ENCODE measurements around the gene AKAP6.

Gene AKAP6

DNA sequence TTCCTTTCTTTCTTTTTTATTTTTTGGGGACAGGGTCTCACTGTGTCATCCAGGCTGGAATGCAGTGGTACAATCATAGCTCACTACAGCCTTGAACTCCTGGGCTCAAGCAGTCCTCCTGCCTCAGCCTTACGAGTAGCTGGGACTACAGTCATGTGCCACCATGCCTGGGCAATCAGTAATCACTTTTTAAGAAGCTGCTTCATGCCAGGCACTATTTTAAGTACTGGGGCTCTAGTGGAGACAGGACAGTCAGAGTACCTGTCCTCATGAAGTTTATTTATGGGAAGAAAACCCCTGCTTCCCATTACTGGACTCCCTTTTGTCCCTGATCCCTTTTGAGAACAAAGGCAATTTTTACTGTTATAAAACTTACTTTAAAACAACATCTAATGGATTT is 485.6 kb downstream of the AKAP6 start:
- no peak overlapping the region for H3K27ac ChIP-seq
- TF ChIP-seq ZFX (IDR thresholded peaks at IDR 0.05): no peak
- TF ChIP-seq, protein P1, sequence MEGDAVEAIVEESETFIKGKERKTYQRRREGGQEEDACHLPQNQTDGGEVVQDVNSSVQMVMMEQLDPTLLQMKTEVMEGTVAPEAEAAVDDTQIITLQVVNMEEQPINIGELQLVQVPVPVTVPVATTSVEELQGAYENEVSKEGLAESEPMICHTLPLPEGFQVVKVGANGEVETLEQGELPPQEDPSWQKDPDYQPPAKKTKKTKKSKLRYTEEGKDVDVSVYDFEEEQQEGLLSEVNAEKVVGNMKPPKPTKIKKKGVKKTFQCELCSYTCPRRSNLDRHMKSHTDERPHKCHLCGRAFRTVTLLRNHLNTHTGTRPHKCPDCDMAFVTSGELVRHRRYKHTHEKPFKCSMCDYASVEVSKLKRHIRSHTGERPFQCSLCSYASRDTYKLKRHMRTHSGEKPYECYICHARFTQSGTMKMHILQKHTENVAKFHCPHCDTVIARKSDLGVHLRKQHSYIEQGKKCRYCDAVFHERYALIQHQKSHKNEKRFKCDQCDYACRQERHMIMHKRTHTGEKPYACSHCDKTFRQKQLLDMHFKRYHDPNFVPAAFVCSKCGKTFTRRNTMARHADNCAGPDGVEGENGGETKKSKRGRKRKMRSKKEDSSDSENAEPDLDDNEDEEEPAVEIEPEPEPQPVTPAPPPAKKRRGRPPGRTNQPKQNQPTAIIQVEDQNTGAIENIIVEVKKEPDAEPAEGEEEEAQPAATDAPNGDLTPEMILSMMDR (conservative IDR thresholded peaks at IDR 0.05): no peak

DNA sequence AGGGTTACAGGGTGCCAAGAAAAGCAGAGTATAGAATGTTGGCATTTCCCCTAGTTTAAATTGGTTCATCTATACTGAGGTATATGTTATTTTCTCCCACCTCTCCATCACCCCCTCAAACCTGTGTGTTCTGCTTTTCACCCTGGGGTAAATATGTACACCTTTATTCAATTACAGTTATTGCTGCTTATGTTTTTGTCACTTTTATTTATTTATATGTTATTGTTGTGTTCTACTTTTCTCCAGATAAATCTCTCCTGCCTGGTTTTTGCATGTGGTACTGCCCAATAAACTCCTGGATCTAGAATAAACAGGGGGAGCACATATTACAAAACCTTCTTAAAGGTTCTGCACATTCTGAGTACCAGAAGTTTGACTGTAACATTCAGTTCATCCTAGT is 487.5 kb downstream of the AKAP6 start:
- TF ChIP-seq ZFX (IDR thresholded peaks at IDR 0.05): no peak
- TF ChIP-seq, protein P1 (conservative IDR thresholded peaks at IDR 0.05): no peak
- H3K27ac ChIP-seq: no peak overlapping the region

- no peak overlapping the region for H3K27ac ChIP-seq
- TF ChIP-seq, protein P1 (conservative IDR thresholded peaks at IDR 0.05): no peak
- no peak for TF ChIP-seq ZFX (IDR thresholded peaks at IDR 0.05)
Measured at GRCh38 chr14:32817780-32818179, 488.7 kb downstream of the AKAP6 start.

DNA sequence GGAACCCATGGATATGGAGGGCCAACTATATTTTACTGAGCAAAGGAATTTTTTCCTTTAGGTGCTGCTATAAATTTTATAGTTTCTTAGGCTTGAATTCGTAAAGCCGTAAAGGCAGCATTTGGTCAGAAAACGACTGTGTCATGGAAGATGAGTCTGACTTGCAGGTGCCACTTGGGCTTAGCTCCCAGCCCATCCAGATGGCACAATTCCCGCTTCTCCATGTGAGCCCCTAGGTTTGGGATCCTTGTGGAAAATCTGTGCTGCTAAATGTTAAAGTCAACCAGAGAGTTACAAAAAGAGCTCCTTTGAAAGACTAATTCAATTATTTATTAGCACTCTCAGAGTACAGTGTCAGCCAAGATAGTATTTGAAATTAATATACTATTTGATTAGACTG is 489.5 kb downstream of the AKAP6 start:
- no peak for TF ChIP-seq ZFX (IDR thresholded peaks at IDR 0.05)
- TF ChIP-seq, protein P1 (conservative IDR thresholded peaks at IDR 0.05): no peak
- no peak overlapping the region for H3K27ac ChIP-seq

- TF ChIP-seq ZFX (IDR thresholded peaks at IDR 0.05): no peak
- TF ChIP-seq, protein P1 (conservative IDR thresholded peaks at IDR 0.05): no peak
- H3K27ac ChIP-seq: no peak overlapping the region
Measured at GRCh38 chr14:32820181-32820580, 491.1 kb downstream of the AKAP6 start.

DNA sequence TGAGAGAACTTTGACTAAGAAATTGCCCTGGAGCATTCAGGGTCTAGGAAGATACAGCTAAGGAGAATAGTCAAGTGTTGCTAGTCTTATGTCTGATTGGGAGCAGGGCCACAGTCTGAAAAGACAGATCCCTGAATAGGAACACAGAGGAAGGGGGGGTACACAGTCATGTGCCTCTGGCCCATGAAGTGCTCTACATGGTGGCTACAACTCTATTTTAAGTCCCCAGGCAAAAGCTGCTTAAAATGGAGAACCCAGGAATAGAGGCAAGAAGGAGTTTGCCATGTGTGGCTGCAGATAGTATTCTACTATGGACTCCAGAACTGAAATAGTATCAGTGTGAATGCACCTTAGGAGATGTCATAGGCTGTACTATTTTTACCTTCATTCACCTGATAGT is 491.6 kb downstream of the AKAP6 start:
- no peak overlapping the region for H3K27ac ChIP-seq
- no peak for TF ChIP-seq ZFX (IDR thresholded peaks at IDR 0.05)
- TF ChIP-seq, protein P1 (conservative IDR thresholded peaks at IDR 0.05): no peak

GRCh38 chr14:32821964-32822653 is 493.0 kb downstream of the AKAP6 start:
- TF ChIP-seq ZFX (IDR thresholded peaks at IDR 0.05): no peak
- TF ChIP-seq, protein P1 (conservative IDR thresholded peaks at IDR 0.05): no peak
- H3K27ac ChIP-seq: no peak overlapping the region
